ENCODE data around the gene MCMBP.
A peak's percentile ranks its signal among the peaks of the same experiment; 100 is the strongest.
"Not testable (repeated sequence)": the region's sequence is repeated elsewhere in the genome, so short reads cannot be mapped to it uniquely, and the experiment has no call there.

The MCMBP gene, protein sequence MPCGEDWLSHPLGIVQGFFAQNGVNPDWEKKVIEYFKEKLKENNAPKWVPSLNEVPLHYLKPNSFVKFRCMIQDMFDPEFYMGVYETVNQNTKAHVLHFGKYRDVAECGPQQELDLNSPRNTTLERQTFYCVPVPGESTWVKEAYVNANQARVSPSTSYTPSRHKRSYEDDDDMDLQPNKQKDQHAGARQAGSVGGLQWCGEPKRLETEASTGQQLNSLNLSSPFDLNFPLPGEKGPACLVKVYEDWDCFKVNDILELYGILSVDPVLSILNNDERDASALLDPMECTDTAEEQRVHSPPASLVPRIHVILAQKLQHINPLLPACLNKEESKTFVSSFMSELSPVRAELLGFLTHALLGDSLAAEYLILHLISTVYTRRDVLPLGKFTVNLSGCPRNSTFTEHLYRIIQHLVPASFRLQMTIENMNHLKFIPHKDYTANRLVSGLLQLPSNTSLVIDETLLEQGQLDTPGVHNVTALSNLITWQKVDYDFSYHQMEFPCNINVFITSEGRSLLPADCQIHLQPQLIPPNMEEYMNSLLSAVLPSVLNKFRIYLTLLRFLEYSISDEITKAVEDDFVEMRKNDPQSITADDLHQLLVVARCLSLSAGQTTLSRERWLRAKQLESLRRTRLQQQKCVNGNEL

DNA sequence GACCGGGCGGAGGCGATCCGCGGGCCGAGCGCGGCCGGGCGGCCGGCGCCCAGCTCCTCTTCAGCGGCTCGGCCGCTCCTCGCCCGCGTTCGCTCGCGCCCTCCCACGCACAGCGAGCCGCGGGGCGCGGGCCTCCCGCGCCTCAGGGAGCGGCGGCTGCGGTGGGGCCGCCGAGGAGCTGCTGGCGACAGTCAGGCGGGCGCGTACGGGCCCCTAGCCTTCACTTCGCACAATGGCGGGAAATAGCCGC, at the start of gene MCMBP:
TSS of gene MCMBP (minus strand) at position 234 of the 250 bp plus-strand sequence. CDS start 259 bp downstream, outside the sequence.
- DNase-seq, result no peak

DNA sequence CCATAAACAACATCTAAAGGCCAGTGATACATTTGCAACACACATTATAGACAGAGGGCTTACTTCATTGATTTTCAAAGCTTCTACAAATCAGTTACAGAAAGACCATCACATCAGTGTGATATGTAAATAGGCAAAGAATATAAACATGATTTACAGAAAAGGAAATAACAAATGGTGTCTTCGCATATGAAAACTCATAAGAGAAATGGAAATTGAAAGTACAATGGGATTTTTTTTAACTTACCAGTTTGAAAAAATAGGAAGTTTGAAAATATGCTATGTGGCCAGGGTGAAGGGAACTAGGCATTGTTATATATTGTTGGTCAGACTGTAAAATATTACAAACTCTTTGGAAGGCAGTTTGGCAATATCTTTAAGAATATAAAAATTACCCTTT, 47.2 kb upstream of the MCMBP start:
- no peak for DNase-seq

DNA sequence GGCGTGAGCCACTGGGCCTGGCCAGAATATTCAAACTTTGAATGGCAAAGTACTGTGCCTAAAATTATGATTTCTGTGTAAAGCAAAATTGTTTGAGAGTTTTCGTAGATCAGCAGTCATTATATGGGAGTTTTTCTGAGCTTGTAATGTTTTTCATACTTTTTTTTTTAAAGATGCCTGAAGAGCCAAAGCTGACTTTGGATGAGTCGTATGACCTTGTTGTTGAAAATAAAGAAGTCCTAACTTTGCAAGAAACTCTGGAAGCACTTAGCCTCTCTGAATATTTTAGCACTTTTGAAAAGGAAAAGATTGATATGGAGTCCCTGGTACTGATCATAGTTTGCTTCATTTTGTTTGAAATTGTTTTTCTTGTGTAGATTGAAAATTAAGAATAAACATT, 46.6 kb upstream of the MCMBP start:
- no peak for DNase-seq

DNA sequence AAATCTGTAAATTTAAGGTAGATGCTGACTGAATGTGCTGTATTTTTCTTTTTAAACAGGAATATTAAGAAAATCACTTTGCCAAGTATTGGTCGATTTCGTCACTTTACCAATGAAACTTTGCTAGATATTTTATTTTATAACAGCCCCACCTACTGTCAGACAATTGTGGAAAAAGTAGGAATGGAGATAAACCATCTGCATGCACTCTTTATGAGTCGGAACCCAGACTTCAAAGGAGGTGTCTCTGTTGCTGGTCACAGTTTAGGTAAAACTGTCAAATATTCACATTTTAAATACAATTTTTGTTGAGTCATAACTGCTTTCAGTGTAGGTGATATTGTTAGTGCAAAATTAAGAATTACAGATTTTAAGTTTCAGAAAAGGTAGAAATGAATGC, 45.1 kb upstream of the MCMBP start:
- no peak for DNase-seq

DNA sequence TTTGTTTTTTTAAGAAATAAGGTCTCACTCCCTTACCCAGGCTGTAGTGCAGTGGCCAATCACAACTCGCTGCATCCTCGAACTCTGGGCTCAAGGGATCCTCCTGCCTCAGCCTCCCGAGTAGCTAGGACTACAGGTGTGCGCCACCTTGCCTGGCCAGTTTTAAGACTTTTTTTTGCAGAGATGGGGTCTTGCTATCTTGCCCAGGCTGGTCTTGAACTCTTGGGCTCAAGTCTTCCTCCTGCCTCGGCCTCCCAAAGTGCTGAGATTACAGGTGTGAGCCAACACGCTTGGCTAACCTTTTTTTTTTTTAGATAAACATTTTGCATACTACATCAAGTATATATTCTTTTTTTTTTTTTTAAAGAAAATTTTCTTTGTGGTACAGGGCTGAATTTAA, 38.0 kb upstream of the MCMBP start:
- DNase-seq, result no peak

DNA sequence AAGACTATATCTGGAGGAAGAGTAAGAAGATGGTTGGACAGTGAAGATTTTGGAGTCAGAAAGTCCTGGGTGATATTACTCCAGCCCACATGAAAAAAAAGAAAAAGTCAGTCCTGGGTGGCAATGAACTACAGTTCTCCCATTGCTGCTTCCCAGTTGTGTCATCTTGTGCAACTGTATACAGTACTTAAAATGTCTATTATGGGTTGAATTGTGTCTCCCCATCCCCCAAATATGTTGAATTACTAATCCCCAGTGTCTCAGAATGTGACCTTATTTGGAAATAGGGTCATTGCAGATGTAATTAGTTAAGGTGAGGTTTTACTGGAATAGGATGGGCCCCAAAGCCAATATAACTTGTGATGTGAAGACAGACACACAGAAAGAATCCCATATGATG, 35.5 kb upstream of the MCMBP start:
- DNase-seq, result no peak

DNA sequence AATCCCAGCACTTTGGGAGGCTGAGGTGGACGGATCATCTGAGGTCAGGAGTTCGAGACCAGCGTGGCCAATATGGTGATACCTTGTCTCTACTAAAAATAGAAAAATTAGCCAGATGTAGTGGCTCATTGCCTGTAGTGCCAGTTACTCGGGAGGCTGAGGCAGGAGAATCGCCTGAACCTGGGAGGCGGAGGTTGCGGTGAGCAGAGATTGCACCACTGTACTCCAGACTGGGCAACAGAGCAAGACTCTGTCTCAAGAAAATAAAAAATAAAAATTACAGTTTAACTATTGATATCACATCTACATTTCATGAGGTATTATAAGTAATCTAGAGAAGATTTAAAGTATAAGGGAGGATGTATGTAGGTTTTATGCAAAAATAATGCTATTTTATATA, 35.1 kb upstream of the MCMBP start:
- DNase-seq, result not testable (repeated sequence)

DNA sequence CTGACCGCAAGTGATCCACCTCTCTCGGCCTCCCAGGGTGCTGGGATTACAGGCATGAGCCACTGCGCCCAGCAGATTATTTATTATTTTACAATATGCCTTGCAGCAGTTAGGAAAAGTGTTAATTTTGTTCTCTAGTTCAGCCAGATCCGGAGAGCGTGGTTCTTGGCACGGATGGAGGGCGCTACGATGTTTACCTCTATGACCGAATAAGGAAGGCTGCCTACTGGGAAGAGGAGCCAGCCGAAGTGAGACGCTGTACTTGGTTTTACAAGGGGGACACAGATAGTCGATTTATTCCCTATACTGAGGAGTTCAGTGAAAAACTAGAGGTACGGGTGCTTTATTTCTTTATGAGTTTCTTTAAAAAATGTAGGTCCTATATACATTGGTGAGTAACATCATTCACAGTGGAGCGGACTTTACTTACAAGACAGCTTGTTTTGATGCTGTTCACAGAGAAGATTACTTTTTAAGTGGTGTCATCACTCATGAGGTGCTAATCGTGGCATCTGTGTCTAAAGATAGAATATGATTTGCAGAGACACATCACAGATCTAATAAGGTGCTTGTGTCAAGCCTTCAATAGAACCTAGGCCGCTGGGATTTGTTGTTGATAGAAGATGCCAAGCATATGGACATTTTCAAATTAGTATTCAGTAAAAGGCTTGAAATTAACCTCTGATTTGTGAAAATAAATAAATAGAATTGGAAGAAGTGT, 31.5 kb upstream of the MCMBP start:
- no peak for DNase-seq

DNA sequence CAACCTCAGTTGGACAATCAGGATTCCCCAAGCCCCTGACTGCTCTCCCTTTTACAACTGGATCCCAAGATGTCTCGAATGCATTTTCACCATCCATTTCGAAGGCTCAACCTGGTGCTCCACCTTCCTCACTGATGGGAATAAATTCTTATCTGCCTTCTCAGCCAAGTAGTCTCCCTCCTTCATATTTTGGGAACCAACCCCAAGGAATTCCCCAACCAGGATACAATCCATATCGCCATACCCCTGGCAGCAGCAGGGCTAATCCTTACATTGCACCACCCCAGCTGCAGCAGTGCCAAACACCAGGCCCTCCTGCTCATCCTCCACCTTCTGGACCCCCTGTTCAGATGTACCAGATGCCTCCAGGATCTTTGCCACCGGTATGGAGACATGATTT, 25.9 kb upstream of the MCMBP start:
- no peak for DNase-seq

DNA sequence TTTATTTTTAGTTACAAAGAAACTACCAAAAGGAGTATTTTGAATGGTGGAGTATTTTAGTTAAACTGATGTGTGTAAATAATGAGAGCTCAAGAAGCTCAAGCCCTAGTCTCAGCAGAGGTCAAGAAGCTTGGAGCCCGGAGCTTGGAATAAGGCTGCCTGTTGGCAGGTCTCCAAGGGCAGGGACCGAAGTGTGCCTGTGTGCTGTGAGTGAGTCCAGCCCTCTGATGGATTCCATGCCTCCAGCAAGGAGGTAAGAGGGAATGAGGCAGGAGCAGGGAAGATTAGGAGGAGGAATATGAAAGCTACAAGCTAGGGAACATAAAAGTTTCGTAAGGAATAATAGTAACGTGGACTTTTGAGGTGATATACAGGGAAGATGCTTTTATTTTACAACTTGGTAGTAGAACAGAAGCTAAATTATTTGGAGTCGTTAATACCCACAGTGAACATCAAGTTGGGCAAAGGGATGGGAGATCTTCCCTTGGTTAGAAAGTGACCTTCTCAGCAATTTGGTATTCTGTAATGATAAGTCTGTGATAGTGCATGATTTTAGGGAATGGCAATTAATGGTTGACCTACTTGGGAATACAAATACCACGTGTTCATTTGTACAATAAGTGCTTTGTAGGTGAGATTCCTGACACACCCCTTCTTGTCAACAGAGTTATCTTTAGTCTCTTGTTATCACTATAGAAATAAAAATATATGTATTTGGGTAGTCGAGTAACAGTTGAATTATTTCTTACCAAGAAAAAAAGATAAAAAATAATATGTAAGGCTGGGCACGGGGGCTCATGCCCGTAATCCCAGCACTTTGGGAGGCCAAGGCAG, 24.5 kb upstream of the MCMBP start:
- no peak for DNase-seq

DNA sequence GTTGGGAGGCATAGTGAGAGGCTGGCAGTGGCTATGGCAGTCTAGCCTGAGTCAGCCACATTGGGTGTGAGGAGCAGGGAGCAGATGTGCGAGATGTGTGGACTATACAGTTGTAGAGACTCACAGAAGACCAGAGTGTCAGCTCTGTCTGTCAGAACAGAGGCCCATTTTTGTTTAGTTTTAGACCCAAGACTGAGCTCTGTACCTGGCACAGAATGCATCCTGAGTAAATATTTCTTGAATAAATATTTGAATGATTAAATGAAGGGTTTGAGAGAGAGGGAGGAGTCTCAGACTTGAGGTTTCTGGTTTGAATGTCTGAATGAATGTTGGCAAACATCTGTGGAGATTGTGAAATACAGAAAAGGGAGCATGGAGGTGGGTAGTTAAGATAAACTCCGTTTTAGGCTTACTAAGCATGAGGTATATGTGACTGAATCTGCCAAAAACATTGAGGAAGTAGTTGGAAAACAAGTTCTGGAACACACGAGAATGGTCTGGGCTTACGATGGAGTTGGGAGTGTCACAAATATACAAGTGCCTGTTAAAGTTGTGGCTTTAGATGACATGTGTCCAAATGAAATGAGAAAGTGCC, 23.5 kb upstream of the MCMBP start:
- DNase-seq, result no peak

DNA sequence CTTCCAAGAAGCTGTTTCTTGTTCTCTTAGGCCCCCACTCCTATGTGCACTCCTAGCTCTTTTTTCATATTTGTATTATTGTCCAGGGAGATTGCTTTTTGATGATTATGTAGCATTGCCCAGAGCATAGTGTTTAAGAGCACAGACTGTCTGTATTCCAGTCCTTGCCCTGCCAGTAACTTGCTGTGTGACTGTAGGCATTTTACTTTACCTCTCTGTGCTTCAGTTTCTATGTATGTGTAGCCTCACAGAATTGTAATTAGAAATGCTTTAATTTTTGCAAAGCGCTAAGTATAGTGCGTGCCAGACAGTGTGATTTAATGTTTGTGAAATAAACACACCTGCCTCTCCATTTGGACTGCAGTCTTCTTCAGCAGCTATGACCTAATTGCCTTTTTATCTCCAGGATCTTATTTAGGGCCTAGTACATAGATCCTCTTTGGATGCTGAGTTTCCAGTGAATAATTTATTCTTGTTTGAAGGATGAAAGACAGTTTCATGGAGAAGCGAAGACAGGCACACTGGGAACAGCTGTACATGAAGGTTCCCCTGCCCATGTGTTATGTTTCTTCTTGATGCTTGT, 21.3 kb upstream of the MCMBP start:
- no peak for DNase-seq

DNA sequence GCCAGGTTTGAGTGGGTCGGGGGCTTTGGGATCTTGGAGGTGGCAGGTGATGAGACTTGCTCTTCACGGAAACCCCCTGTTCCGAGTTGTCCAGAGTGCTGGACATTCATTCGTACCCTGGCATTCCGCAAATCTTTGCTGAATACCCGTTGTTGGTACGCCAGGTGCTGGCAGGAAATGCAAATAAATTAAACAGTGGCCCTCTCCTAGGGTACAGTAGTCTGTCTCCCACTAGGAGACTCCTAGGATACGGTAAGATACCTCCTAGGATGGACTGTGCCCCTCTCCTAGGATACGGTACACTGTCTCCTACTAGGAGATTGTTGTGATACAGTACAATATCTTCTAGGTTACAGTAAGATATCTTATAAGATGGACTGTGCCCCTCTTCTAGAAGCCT, 20.4 kb upstream of the MCMBP start:
- DNase-seq, result no peak

DNA sequence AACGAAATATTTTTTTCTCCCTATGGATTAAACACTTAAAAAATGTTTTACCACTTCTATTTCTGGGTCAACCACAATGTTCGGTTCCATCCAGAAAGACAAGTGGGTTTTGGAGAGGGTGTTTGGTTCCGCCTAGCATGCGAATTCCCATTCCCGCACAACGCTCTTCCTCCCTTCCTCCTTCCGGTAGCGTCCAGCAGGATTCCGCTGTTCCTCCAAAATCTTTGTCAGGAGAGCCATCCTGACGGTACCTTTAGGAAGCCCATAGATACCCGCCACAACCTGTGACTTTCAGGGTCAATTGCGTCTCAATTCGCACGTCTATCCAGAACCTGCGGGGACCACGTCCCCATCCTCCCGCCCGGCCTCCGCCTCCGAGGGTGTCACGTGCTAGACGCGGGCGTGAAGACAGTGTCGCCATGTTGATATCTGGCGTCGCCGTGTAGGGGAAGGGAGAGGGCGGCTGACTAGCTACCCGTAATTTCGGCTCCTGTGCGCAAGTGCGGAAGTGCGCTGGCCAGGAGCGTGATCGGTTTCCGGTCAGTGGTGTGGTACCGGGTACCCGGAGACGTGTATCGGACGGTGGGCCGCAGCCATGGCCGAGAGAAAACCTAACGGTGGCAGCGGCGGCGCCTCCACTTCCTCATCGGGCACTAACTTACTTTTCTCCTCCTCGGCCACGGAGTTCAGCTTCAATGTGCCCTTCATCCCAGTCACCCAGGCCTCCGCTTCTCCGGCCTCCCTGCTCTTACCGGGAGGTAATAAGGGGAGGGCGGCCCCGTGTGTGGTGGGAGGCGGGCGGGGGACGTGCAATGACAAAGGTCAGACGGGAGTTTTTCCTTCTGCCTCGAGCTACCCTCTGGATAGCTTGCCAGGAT, 19.8 kb upstream of the MCMBP start, which contains the start of gene SEC23IP:
TSS of gene SEC23IP (plus strand) at position 543 of the 878 bp plus-strand sequence. CDS start at position 596, 53 bp downstream.
- peak; percentile 96 for DNase-seq

DNA sequence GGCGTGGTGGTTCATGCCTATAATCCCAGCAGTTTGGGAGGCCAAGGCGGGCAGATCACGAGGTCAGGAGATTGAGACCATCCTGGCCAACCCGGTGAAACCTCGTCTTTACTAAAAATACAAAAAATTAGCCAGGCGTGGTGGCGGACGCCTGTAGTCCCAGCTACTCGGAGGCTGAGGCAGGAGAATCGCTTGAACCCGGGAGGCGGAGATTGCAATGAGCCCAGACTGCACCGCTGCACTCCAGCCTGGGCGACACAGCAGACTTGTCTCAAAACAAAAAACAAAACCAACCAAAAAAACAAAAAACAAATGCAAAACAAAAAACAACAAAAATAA, 19.2 kb upstream of the MCMBP start:
- not testable (repeated sequence) for DNase-seq

DNA sequence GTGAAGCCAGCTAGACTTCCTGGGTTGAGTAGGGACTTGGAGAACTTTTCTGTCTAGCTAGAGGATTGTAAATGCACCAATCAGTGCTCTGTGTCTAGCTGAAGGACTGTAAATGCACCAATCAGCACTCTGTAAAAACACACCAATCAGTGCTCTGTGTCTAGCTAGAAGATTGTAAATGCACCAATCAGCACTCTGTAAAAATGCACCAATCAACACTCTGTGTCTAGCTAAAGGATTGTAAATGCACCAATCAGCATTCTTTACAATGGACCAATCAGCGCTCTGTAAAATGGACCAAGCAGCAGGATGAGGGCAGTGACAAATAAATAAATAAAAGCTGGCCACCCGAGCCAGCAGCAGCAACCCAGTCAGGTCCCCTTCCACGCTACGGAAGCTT, 17.7 kb upstream of the MCMBP start:
- DNase-seq, result not testable (repeated sequence)

DNA sequence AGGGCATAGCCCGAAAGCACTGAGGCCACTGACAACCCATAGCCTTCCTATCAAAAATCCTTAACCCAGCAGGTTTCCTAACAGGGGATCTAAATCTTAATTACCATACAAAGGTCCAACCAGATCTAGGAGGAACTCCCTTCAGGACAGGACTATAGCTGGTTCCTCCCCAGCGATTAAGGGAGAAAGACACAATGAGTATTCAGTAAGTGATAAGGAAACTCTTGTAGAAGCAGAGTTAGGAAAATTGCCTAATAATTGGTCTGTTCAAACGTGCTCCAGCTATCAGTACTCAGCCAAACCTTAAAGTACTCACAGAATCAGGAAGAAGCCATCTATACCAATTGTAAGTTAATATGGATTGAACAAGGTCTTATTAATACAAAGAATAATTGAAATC, 16.6 kb upstream of the MCMBP start:
- not testable (repeated sequence) for DNase-seq

DNA sequence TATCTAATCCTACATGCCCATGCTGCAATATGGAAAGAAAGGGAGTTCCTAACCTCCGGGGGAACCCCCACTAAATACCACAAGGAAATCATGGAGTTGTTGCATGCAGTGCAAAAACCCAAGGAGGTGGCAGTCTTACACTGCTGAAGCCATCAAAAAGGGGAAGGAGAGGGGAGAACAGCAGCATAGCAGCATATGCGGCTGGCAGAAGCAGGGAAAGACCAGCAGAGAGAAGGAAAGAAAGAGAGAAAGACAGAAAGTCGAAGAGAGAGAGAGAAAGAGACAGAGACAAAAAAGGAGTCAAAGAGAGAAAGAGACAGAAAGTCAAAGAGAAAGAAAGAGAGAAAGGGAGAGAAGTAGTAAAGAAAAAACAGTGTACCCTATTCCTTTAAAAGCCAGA, 16.1 kb upstream of the MCMBP start:
- DNase-seq, result not testable (repeated sequence)

DNA sequence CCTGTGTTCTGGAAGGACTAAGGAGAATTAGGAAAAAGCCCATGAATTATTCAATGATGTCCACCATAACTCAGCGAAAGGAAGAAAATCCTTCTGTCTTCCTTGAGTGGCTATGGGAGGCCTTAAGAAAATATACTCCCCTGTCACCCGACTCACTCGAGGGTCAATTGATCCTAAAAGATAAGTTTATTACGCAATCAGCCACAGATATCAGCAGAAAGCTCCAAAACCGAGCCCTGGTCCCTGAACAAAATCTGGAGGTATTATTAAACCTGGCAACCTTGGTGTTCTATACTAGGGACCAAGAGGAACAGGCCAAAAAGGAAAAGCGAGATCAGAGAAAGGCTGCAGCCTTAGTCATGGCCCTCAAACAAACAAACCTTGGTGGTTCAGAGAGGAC, 13.4 kb upstream of the MCMBP start:
- not testable (repeated sequence) for DNase-seq

DNA sequence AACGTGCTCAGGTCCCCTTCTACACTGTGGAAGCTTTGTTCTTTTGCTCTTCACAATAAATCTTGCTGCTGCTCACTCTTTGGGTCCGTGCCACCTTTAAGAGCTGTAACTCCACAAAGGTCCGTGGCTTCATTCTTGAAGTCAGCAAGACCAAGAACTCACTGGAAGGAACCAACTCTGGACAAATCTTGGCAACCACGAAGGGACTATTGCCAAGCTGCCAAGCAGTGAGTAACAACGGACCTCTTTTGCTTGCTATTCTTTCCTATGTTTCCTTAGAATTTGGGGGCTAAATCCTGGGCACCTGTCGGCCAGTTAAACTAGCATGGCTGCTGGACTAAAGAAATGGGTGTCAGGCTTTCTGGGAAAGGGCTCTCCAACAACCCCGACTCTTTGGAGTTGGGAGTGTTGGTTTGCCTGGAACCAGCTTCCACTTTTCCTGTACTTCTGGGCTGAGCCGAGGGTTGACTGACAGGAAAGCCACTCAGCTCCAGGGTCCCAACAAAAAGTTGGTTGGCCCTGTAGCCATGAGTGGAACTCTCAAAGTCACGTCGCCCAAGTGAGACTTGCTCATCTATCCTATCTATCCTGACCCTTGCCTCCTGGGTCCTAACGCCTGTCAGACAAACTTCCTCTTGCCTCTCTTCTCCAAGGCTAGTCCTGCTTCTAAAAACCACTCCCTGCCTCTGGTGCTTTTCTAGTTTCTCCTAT, 11.4 kb upstream of the MCMBP start:
- DNase-seq, result not testable (repeated sequence)

DNA sequence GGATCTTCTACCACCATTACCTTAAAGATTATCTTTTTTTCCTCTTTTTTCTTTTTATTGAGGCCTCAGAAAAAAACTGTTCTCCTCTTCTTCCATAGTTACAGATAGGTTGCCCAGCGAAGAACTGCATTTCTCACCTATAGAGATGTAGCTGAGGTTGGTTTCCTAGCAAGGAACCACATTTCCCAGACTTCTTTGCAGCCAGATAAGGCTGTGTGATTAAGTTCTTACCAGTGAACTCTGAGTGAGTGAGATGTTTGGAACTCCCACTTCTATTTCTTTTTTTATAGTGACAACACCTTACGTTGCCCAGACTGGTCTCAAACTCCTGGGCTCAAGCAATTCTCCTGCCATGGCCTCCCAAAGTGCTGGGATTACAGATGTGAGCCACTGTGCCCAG, 5.9 kb upstream of the MCMBP start:
- no peak for DNase-seq
